Measurements from ENCODE around the gene ASB18. TPM values are rescaled to one million over a fixed set of nuclear protein-coding genes. Genes with fewer than 3 reads are reported as not detected.

Gene ASB18
- total RNA-seq, 1 donor from 2014 or later, result not detected

DNA sequence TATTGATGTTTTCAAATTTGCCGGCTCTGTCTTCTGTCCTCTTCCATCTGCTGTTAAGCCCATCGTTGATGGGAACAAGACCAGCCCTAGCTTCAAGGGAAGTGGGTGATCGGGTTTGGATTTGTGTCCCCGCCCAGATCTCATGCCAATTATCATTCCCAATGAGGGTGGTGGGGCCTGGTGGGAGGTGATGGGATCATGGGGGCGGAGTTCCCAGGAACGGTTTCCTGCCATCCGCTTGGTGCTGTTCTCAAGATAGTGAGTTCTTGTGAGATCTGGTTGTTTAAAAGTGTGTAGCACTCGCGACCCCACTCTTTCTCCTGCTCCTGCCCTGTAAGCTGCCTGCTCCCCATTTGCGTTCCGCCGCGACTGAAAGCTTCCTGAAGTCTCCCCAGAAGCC lies 9.5 kb downstream of the ASB18 start:
- ATAC-seq (no peak), DNase-seq (no peak)
- peaks cover 9% of the 10 kb centered on the region for H3K27me3 ChIP-seq
- H3K27ac ChIP-seq, result no peak overlapping the region
- no peaks in the 10 kb centered on the region for H3K9me3 ChIP-seq
- no peaks in the 10 kb centered on the region for H3K4me1 ChIP-seq
- no peaks in the 10 kb centered on the region for H3K36me3 ChIP-seq
- H3K4me3 ChIP-seq, result no peak overlapping the region
- TF ChIP-seq, protein P1, sequence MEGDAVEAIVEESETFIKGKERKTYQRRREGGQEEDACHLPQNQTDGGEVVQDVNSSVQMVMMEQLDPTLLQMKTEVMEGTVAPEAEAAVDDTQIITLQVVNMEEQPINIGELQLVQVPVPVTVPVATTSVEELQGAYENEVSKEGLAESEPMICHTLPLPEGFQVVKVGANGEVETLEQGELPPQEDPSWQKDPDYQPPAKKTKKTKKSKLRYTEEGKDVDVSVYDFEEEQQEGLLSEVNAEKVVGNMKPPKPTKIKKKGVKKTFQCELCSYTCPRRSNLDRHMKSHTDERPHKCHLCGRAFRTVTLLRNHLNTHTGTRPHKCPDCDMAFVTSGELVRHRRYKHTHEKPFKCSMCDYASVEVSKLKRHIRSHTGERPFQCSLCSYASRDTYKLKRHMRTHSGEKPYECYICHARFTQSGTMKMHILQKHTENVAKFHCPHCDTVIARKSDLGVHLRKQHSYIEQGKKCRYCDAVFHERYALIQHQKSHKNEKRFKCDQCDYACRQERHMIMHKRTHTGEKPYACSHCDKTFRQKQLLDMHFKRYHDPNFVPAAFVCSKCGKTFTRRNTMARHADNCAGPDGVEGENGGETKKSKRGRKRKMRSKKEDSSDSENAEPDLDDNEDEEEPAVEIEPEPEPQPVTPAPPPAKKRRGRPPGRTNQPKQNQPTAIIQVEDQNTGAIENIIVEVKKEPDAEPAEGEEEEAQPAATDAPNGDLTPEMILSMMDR (IDR thresholded peaks at IDR 0.05), result no peak
- intact Hi-C loops (cut with DNase I), result no loop called here

DNA sequence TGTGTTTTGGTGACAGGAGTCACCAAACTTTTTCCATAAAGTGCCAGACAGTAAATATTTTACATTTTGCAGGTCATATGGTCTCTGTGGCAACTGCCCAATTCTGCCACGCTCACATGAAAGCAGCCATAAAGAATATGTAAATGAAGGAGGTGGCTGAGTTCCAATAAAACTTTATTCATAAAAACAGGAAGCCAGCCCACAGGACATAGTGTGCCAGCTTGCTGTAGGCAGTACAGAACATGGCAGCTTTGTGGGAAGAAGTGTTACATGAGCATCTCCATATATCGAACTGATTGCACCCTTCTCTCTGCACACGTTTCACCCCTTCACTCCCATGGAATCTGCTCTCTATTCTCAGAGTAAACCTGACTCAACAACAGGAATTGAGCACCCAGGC lies 10.2 kb downstream of the ASB18 start:
- ATAC-seq, result no peak
- no peak overlapping the region for H3K27ac ChIP-seq
- intact Hi-C loops (cut with DNase I), result no loop called here

DNA sequence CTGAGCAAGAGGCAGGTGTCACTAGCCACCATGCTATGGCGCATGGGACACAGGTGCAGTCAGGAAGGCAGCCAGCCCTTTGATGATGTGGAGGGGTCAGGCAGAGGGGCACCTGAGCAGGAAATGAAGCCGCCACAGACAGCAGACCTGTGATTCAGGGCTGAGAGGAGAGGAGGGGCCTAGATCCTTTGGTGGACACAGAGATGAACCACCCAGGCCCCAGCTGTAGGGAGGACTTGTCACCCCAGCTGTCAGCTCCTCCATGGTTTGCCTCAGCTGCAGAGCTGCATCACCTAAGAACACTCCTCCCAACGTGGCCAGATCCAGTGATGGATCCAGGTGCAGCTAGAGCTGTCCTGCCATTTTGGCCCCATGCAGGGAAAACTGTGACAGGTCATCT lies 11.6 kb downstream of the ASB18 start:
- Histone ChIP-seq H3K9me3 (no peaks in the 10 kb centered on the region), H3K4me1 (no peaks in the 10 kb centered on the region), H3K4me3 (no peak overlapping the region), H3K27me3 (peaks cover under 1% of the 10 kb centered on the region), H3K27ac (no peak overlapping the region), H3K36me3 (no peaks in the 10 kb centered on the region)
- intact Hi-C loops (cut with DNase I), result no loop called here
- ATAC-seq, result peak; percentile 36
- TF ChIP-seq, protein P1 (IDR thresholded peaks at IDR 0.05), result no peak
- no peak for DNase-seq

More for the DNA sequence above, 10.2 kb downstream of the ASB18 start:
- no peak for DNase-seq
- no peak overlapping the region for H3K4me3 ChIP-seq
- peaks cover 5% of the 10 kb centered on the region for H3K27me3 ChIP-seq
- TF ChIP-seq, protein P1 (IDR thresholded peaks at IDR 0.05), result no peak
- H3K36me3 ChIP-seq, result no peaks in the 10 kb centered on the region
- no peaks in the 10 kb centered on the region for H3K9me3 ChIP-seq
- no peaks in the 10 kb centered on the region for H3K4me1 ChIP-seq

DNA sequence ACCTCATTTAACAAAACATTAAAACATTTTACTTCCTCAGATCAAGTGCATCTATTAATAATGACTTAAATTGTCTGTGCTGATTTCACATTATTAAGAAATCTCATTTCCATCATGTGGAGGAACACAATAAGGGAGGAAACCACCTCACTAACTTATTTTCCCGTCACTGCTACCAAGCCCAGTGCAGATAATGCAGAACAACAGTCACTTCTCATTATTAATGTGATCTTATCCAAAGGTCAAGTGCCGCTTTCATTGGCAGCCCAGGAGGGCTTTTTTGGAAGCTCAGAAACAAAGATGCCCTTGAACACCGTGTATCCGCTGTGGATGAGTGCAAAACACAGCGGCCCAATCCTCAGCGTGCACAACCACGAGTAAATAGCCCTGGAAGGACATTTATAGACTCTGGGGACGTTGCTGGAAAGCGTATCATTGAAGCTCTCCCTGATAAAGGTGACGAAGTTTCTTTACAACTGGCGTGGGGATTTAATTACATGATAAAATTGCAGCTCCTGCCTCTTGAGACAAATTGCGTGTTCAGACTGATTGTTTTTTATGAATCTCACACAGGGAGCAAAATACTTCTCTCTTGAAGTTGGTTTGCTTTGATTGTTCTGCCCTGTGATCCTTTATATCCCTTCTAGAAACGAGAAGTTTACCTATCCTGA lies 13.2 kb downstream of the ASB18 start:
- no peak for DNase-seq
- Histone ChIP-seq H3K36me3 (no peaks in the 10 kb centered on the region), H3K4me3 (no peak overlapping the region), H3K9me3 (no peaks in the 10 kb centered on the region), H3K27me3 (peaks cover 5% of the 10 kb centered on the region), H3K4me1 (no peaks in the 10 kb centered on the region), H3K27ac (no peak overlapping the region)
- no peak for ATAC-seq
- intact Hi-C loops (cut with DNase I), result no loop called here
- TF ChIP-seq, protein P1 (IDR thresholded peaks at IDR 0.05), result no peak

DNA sequence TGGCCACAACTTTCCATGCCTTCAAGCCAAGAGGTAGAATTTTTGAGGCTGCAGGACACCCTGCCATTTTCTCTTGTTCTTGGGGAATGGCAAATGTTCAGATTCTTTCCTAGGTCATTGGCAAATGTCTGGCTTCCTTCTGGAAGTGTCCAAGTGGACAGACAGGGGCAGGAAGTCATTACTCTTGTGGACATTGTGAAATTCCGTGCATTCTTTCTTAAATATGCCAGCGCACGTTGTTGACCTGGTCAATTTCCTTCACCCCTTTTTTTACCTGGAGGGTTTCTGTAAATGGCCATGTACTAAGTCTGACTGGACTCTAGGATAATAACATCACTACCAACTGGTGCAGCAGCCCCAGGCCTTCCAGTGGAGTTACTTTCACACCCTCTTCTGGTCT lies 13.9 kb downstream of the ASB18 start:
- ATAC-seq (no peak), DNase-seq (no peak)
- no peak overlapping the region for H3K27ac ChIP-seq
- H3K27me3 ChIP-seq, result peaks cover 5% of the 10 kb centered on the region
- no peak overlapping the region for H3K4me3 ChIP-seq
- no peaks in the 10 kb centered on the region for H3K4me1 ChIP-seq
- TF ChIP-seq, protein P1 (IDR thresholded peaks at IDR 0.05), result no peak
- intact Hi-C loops (cut with DNase I), result no loop called here
- H3K36me3 ChIP-seq, result no peaks in the 10 kb centered on the region
- H3K9me3 ChIP-seq, result no peaks in the 10 kb centered on the region

DNA sequence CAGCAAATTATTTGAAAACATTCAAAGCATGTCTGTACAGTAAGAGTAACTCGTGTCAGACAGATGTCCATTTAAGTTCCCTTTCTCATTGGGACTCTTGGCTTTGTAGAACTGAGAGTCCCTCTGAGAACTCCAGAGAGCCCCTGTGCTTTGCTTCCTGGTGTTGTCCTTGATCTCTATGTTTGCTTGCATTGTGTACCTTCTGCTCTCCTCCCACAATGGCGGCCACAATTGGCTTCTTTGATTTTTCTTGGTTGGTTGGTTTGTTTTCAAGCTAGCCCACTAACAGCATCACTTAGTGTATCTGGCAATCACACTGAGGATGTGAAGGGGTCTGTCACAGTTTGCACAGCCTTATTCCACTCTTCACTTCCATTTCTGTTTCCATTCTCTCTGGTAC lies 15.1 kb downstream of the ASB18 start:
- Histone ChIP-seq H3K4me3 (no peak overlapping the region), H3K36me3 (no peaks in the 10 kb centered on the region), H3K27me3 (peaks cover 5% of the 10 kb centered on the region), H3K27ac (no peak overlapping the region), H3K4me1 (no peaks in the 10 kb centered on the region), H3K9me3 (no peaks in the 10 kb centered on the region)
- no peak for ATAC-seq
- DNase-seq, result no peak
- TF ChIP-seq, protein P1 (IDR thresholded peaks at IDR 0.05), result no peak
- intact Hi-C loops (cut with DNase I), result no loop called here
